ENCODE results near the gene SCP2D1.
A peak's percentile ranks its signal among the peaks of the same experiment; 100 is the strongest.

SCP2D1 gene

GRCh38 chr20:18794428-18794787 lies 19.2 kb upstream of the SCP2D1 start:
- TF ChIP-seq CTCF (IDR thresholded peaks at IDR 0.05; ENCODE audit: control extremely low read depth, extremely low read depth, low read depth, missing control alignments) = no peak
- ChIA-PET POLR2A (no interaction called here), CTCF (interaction anchor here (0.7 to 1.4 kb wide), 3 partner anchors 9 to 15 kb away, joined by 3 to 6 read pairs (median 3); no protein-coding TSS in a partner anchor)
- no peak for DNase-seq (ENCODE audit: extremely low spot score)

- POLR2A ChIA-PET = no interaction called here
- CTCF ChIA-PET = no interaction called here
- TF ChIP-seq CTCF (IDR thresholded peaks at IDR 0.05; ENCODE audit: control extremely low read depth, extremely low read depth, low read depth, missing control alignments) = no peak
- DNase-seq (ENCODE audit: extremely low spot score) = no peak
Measured at GRCh38 chr20:18795366-18795765, 18.2 kb upstream of the SCP2D1 start.

GRCh38 chr20:18796282-18796833 lies 17.2 kb upstream of the SCP2D1 start:
- DNase-seq (ENCODE audit: extremely low spot score) = no peak
- TF ChIP-seq CTCF (IDR thresholded peaks at IDR 0.05; ENCODE audit: control extremely low read depth, extremely low read depth, low read depth, missing control alignments) = no peak
- ChIA-PET POLR2A (no interaction called here), CTCF (interaction anchor here (1.2 to 1.4 kb wide), 3 partner anchors 12 to 164 kb away, joined by 3 to 4 read pairs (median 3); no protein-coding TSS in a partner anchor)

- ChIA-PET POLR2A (no interaction called here), CTCF (interaction anchor here (1.1 to 1.2 kb wide), 2 partner anchors 17 to 169 kb away, joined by 4 read pairs; no protein-coding TSS in a partner anchor)
- TF ChIP-seq CTCF (IDR thresholded peaks at IDR 0.05; ENCODE audit: control extremely low read depth, extremely low read depth, low read depth, missing control alignments) = no peak
- DNase-seq (ENCODE audit: extremely low spot score) = no peak
Measured at GRCh38 chr20:18801516-18801915, 12.1 kb upstream of the SCP2D1 start.

GRCh38 chr20:18802012-18802634 lies 11.5 kb upstream of the SCP2D1 start:
- TF ChIP-seq CTCF (IDR thresholded peaks at IDR 0.05; ENCODE audit: control extremely low read depth, extremely low read depth, low read depth, missing control alignments) = no peak
- ChIA-PET POLR2A (no interaction called here), CTCF (interaction anchor here (1.2 to 1.3 kb wide), 2 partner anchors 9 to 17 kb away, joined by 3 to 4 read pairs; no protein-coding TSS in a partner anchor)
- DNase-seq (ENCODE audit: extremely low spot score) = peak; percentile 46

- POLR2A ChIA-PET = no interaction called here
- CTCF ChIA-PET = no interaction called here
- no peak for TF ChIP-seq CTCF (IDR thresholded peaks at IDR 0.05; ENCODE audit: control extremely low read depth, extremely low read depth, low read depth, missing control alignments)
- no peak for DNase-seq (ENCODE audit: extremely low spot score)
Measured at GRCh38 chr20:18805881-18806280, 7.7 kb upstream of the SCP2D1 start.
